Measurements from ENCODE around the gene SLC16A7. TPM values are rescaled to one million over a fixed set of nuclear protein-coding genes. Genes with fewer than 3 reads are reported as not detected.

Gene SLC16A7
- total RNA-seq, 1 donor from 2014 or later: 32.6 TPM

DNA sequence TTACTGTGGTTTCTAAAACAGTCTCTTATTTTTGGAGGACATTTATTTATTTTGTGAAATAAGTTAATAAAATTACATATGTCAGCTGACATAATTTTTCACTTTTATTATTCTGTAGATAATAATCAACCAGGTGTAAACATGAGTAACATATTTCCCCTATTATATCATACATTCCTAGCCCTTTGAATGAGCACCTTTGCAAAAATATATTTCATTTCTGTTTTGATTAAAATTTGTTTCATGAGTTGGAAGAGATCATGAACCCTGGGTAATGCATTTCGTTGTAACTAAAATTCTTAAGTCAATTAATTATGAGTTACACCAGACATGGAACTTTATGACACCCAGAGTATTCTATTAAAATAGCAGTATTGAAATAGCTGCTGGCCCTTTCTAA lies 56.3 kb downstream of the SLC16A7 start:
- no peak overlapping the region for H3K27ac Mint-ChIP-seq (ENCODE audit: unreplicated experiment)

DNA sequence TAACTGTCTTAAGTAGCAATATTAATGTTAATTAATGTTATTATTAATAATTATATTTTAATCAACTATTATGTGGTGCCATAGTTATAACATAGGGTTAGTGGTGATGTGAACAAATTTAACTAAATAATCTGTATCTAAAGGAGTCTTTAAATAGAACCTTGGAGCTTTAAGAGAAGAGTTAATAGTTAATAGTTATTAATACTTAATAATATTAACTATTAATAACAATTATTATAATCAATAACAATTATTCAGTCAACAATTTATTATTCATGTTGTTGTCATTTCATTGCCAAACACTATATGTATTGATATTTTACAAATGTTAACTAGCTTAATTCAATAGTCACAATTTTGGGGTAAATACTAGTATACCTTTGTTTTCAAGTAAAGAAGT lies 58.2 kb downstream of the SLC16A7 start:
- no peak overlapping the region for H3K27ac Mint-ChIP-seq (ENCODE audit: unreplicated experiment)
- TF ChIP-seq, protein P1, sequence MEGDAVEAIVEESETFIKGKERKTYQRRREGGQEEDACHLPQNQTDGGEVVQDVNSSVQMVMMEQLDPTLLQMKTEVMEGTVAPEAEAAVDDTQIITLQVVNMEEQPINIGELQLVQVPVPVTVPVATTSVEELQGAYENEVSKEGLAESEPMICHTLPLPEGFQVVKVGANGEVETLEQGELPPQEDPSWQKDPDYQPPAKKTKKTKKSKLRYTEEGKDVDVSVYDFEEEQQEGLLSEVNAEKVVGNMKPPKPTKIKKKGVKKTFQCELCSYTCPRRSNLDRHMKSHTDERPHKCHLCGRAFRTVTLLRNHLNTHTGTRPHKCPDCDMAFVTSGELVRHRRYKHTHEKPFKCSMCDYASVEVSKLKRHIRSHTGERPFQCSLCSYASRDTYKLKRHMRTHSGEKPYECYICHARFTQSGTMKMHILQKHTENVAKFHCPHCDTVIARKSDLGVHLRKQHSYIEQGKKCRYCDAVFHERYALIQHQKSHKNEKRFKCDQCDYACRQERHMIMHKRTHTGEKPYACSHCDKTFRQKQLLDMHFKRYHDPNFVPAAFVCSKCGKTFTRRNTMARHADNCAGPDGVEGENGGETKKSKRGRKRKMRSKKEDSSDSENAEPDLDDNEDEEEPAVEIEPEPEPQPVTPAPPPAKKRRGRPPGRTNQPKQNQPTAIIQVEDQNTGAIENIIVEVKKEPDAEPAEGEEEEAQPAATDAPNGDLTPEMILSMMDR (IDR thresholded peaks at IDR 0.05): no peak
- DNase-seq (ENCODE audit: extremely low spot score, unreplicated experiment): no peak
- H3K4me1 Mint-ChIP-seq (ENCODE audit: unreplicated experiment): peaks cover 13% of the 10 kb centered on the region
- no peaks in the 10 kb centered on the region for H3K9me3 Mint-ChIP-seq (ENCODE audit: unreplicated experiment)
- H3K36me3 Mint-ChIP-seq (ENCODE audit: unreplicated experiment): peaks cover 6% of the 10 kb centered on the region
- H3K4me3 Mint-ChIP-seq (ENCODE audit: unreplicated experiment): no peak overlapping the region
- no peaks in the 10 kb centered on the region for H3K27me3 Mint-ChIP-seq (ENCODE audit: unreplicated experiment)

More for the DNA sequence above, 56.3 kb downstream of the SLC16A7 start:
- Mint-ChIP-seq H3K4me1 (ENCODE audit: unreplicated experiment) (peaks cover 9% of the 10 kb centered on the region), H3K4me3 (ENCODE audit: unreplicated experiment) (no peak overlapping the region), H3K36me3 (ENCODE audit: unreplicated experiment) (peaks cover 6% of the 10 kb centered on the region), H3K9me3 (ENCODE audit: unreplicated experiment) (no peaks in the 10 kb centered on the region), H3K27me3 (ENCODE audit: unreplicated experiment) (no peaks in the 10 kb centered on the region)
- no peak for DNase-seq (ENCODE audit: extremely low spot score, unreplicated experiment)
- TF ChIP-seq, protein P1 (IDR thresholded peaks at IDR 0.05): no peak

DNA sequence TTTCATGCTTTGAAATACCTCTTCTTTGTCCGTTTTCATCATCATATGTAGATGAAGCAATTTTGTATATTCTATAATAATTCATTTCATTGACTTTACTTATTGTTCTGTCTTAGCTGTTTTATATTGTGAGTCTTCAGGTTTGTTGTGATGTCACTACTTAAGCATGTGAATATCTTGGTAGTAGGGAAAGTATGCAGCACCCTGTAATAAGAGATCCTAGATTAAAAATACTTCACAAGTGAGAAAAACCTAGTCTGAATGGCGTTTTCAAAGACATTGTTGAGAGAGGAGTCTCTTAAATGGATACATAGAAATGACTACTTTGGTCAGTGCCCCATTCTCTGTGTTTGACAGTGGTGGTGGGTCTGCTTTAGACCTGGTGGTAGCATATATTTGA lies 61.4 kb downstream of the SLC16A7 start:
- no peak for DNase-seq (ENCODE audit: extremely low spot score, unreplicated experiment)
- Mint-ChIP-seq H3K4me3 (ENCODE audit: unreplicated experiment) (no peak overlapping the region), H3K27me3 (ENCODE audit: unreplicated experiment) (no peaks in the 10 kb centered on the region), H3K27ac (ENCODE audit: unreplicated experiment) (no peak overlapping the region), H3K4me1 (ENCODE audit: unreplicated experiment) (peaks cover 19% of the 10 kb centered on the region), H3K9me3 (ENCODE audit: unreplicated experiment) (no peaks in the 10 kb centered on the region), H3K36me3 (ENCODE audit: unreplicated experiment) (peaks cover 9% of the 10 kb centered on the region)
- TF ChIP-seq, protein P1 (IDR thresholded peaks at IDR 0.05): no peak

DNA sequence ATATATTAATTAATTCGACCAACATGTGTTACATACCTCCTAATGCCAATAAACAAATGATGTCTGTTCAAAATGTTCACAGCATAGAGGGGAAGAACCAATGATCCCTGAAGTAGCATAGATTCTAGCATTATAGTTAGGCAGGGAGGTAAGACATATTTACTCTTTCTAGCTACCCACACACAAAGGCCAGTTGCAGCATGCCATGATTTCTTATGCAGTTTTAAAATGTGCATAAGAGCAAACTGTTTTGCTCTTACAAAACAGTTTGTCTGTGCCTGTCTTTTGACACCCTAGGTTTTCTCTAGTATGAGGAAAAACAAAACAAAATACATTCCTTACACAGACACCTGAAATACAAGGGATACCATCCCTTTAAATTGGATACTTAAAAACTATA lies 61.9 kb downstream of the SLC16A7 start:
- H3K9me3 Mint-ChIP-seq (ENCODE audit: unreplicated experiment): no peaks in the 10 kb centered on the region
- no peaks in the 10 kb centered on the region for H3K27me3 Mint-ChIP-seq (ENCODE audit: unreplicated experiment)
- no peak for DNase-seq (ENCODE audit: extremely low spot score, unreplicated experiment)
- H3K36me3 Mint-ChIP-seq (ENCODE audit: unreplicated experiment): peaks cover 9% of the 10 kb centered on the region
- H3K4me1 Mint-ChIP-seq (ENCODE audit: unreplicated experiment): peaks cover 19% of the 10 kb centered on the region
- no peak overlapping the region for H3K27ac Mint-ChIP-seq (ENCODE audit: unreplicated experiment)
- TF ChIP-seq, protein P1 (IDR thresholded peaks at IDR 0.05): no peak
- H3K4me3 Mint-ChIP-seq (ENCODE audit: unreplicated experiment): no peak overlapping the region

DNA sequence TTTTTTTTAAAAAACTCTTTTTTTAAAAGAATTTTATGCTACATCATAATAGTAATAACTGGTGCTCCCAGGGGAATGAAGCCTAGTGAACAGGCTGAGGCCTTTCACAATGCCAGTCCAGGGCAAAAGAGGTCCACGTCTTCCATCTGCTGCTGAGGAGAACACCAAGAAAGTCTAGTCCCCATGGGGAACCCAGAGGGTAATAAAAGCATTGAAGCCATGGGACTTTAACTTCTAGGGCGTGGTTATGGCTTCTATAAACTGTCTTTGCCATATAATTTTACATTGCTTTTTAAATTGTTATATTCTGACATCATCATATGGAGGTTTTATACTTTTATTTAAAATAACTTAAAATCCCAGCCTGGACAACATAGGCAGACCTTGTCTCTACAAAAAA lies 64.3 kb downstream of the SLC16A7 start:
- no peak overlapping the region for H3K4me3 Mint-ChIP-seq (ENCODE audit: unreplicated experiment)

More for the DNA sequence above, 64.3 kb downstream of the SLC16A7 start:
- Mint-ChIP-seq H3K27ac (ENCODE audit: unreplicated experiment) (no peak overlapping the region), H3K4me1 (ENCODE audit: unreplicated experiment) (peaks cover 19% of the 10 kb centered on the region), H3K9me3 (ENCODE audit: unreplicated experiment) (no peaks in the 10 kb centered on the region), H3K27me3 (ENCODE audit: unreplicated experiment) (no peaks in the 10 kb centered on the region), H3K36me3 (ENCODE audit: unreplicated experiment) (peaks cover 9% of the 10 kb centered on the region)
- TF ChIP-seq, protein P1 (IDR thresholded peaks at IDR 0.05): no peak
- DNase-seq (ENCODE audit: extremely low spot score, unreplicated experiment): no peak
